Breast epithelium (tissue), 3 donors: ENCODE results near the gene TMEM229A.

Experiments
- CTCF ChIP-seq, 3 donors: fragments of 450-650 bp; IDR thresholded peaks; one replicate each; pipeline ENCODE4 v1.5.1; 2016 to 2017; ENCODE audit warnings: antibody characterized with exemption in 3 of 3, mild to moderate bottlenecking in 3 of 3, moderate library complexity in 3 of 3
- POLR2A ChIP-seq: fragments of 450-650 bp; IDR thresholded peaks from one replicate; pipeline ENCODE4 v1.6.1; 2016; ENCODE audit warnings: antibody characterized with exemption, mild to moderate bottlenecking, moderate library complexity
- POLR2AphosphoS5 ChIP-seq, 3 donors: sonication (generic); formaldehyde crosslinking; IDR thresholded peaks; one replicate each; pipeline ENCODE4 v1.6.1; 2017; ENCODE audit warnings: antibody characterized with exemption in 3 of 3

DNA sequence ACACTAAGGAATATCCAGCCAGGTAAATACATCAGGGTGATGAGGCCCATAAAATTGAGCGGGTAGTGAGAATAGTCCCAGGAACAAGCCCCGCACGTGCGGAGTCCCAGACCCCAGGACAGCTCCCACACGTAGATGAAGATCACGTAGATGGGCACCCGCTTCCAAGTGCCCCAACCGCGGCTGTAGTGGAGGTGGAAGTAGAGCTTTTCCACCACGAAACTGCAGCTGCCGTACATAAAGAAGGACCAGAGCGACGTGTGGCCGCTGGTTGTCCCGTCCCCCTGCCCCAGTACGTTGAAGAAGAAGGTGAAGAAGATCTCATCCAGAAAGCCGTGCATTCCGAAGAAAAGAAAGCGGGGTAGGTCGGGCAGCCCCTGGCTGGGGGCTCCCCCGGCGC is 948 bp downstream of the TMEM229A start:
- TF ChIP-seq CTCF (IDR thresholded peaks at IDR 0.05) = no peak
- no peak for TF ChIP-seq POLR2A
- no peak for TF ChIP-seq POLR2AphosphoS5 (IDR thresholded peaks at IDR 0.05)
